Thyroid gland (tissue), 4 donors: ENCODE measurements around the gene HIVEP3.

Experiments
- CTCF ChIP-seq, 6 experiments: fragments of 200-600 bp in 3 of 6; fragments of 450-650 bp in 3 of 6; sonication (generic) in 3 of 6; IDR thresholded peaks; one replicate each; pipeline ENCODE4 v1.5.1; 2016 to 2019; ENCODE audit warnings: antibody characterized with exemption in 6 of 6, mild to moderate bottlenecking in 2 of 6, inconsistent platforms in 1 of 6, moderate library complexity in 1 of 6
- POLR2A ChIP-seq, 2 donors: fragments of 450-650 bp; IDR thresholded peaks; one replicate each; pipeline ENCODE4 v1.6.1; 2017; ENCODE audit warnings: antibody characterized with exemption in 2 of 2, mild to moderate bottlenecking in 2 of 2, moderate library complexity in 1 of 2

- TF ChIP-seq CTCF (IDR thresholded peaks at IDR 0.05) (no peak), POLR2A (IDR thresholded peaks at IDR 0.05) (no peak)
Measured at GRCh38 chr1:41846625-41847405, 71.9 kb downstream of the HIVEP3 start.
